ENCODE measurements around the gene C15orf39.

DNA sequence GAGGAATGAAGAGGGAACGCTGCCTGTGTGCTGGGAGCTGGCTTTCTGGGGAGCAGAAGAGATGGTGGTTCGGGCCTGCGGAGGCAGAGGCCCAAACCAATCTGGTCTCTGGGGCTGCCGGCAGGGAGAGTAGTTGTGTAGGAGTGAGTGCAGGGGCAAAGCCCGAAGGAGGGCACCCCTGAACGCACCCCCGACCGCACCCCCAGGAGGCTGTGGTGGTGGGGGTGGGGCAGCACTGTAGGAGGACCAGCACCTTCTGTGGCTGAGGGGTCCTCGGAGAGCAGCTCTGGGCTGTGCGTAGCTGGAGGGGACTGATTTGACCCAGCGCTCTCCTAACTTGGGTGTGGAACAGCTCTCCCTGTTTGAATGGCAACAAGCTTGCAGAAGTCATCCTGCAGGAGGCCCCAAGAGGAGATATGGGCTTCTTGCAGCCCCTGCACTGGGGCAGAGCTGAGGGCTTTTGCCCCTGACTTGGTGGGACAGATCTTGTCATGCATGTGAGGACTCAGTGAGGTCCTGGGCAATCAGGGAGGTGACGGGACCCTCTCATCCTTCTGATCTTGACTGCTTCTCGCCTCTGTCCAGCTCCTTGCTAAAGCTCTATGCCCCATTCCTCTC is 26.1 kb downstream of the C15orf39 start:
- no peak for TF ChIP-seq ZSCAN32 (CRISPR knock-in tag; IDR thresholded peaks at IDR 0.05)
- no peak for TF ChIP-seq POLR2A (conservative IDR thresholded peaks at IDR 0.05)
- TF ChIP-seq, protein P1, sequence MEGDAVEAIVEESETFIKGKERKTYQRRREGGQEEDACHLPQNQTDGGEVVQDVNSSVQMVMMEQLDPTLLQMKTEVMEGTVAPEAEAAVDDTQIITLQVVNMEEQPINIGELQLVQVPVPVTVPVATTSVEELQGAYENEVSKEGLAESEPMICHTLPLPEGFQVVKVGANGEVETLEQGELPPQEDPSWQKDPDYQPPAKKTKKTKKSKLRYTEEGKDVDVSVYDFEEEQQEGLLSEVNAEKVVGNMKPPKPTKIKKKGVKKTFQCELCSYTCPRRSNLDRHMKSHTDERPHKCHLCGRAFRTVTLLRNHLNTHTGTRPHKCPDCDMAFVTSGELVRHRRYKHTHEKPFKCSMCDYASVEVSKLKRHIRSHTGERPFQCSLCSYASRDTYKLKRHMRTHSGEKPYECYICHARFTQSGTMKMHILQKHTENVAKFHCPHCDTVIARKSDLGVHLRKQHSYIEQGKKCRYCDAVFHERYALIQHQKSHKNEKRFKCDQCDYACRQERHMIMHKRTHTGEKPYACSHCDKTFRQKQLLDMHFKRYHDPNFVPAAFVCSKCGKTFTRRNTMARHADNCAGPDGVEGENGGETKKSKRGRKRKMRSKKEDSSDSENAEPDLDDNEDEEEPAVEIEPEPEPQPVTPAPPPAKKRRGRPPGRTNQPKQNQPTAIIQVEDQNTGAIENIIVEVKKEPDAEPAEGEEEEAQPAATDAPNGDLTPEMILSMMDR (IDR thresholded peaks at IDR 0.05 in 2 of 3, conservative IDR thresholded peaks at IDR 0.05 in 1 of 3; ENCODE audit: insufficient read depth in 2 of 3, low read depth in 1 of 3, low read length in 3 of 3), result no peak
- no peak for TF ChIP-seq SIX5 (IDR thresholded peaks at IDR 0.05; ENCODE audit: borderline replicate concordance in 1 of 2, insufficient read depth in 1 of 2, low read depth in 1 of 2, low read length in 2 of 2)
- TF ChIP-seq SRF (CRISPR knock-in tag; IDR thresholded peaks at IDR 0.05), result no peak
- TF ChIP-seq ZNF76 (CRISPR knock-in tag; IDR thresholded peaks at IDR 0.05; ENCODE audit: borderline replicate concordance), result no peak
